ENCODE results near the gene MEIS1.

MEIS1 gene

GRCh38 chr2:66573416-66573815 is 138.5 kb downstream of the MEIS1 start:
- no peak for DNase-seq (ENCODE audit: low read depth)
- TF ChIP-seq, protein P1, sequence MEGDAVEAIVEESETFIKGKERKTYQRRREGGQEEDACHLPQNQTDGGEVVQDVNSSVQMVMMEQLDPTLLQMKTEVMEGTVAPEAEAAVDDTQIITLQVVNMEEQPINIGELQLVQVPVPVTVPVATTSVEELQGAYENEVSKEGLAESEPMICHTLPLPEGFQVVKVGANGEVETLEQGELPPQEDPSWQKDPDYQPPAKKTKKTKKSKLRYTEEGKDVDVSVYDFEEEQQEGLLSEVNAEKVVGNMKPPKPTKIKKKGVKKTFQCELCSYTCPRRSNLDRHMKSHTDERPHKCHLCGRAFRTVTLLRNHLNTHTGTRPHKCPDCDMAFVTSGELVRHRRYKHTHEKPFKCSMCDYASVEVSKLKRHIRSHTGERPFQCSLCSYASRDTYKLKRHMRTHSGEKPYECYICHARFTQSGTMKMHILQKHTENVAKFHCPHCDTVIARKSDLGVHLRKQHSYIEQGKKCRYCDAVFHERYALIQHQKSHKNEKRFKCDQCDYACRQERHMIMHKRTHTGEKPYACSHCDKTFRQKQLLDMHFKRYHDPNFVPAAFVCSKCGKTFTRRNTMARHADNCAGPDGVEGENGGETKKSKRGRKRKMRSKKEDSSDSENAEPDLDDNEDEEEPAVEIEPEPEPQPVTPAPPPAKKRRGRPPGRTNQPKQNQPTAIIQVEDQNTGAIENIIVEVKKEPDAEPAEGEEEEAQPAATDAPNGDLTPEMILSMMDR (conservative IDR thresholded peaks at IDR 0.05; ENCODE audit: control insufficient read depth, insufficient read depth, low read depth, low read length), result no peak
- H3K4me3 ChIP-seq (ENCODE audit: control insufficient read depth, low read depth, low read length), result no peak overlapping the region

- DNase-seq (ENCODE audit: low read depth), result no peak
- peak overlapping the region; percentile 20 for H3K4me3 ChIP-seq (ENCODE audit: control insufficient read depth, low read depth, low read length)
- TF ChIP-seq, protein P1 (conservative IDR thresholded peaks at IDR 0.05; ENCODE audit: control insufficient read depth, insufficient read depth, low read depth, low read length), result no peak
These were observed 138.9 kb downstream of the MEIS1 start for GRCh38 chr2:66573821-66574233.

GRCh38 chr2:66574701-66575624 is 140.0 kb downstream of the MEIS1 start:
- TF ChIP-seq, protein P1 (conservative IDR thresholded peaks at IDR 0.05; ENCODE audit: control insufficient read depth, insufficient read depth, low read depth, low read length), result peak; percentile 56
- peak overlapping the region; percentile 55 for H3K4me3 ChIP-seq (ENCODE audit: control insufficient read depth, low read depth, low read length)
- peak; percentile 86 for DNase-seq (ENCODE audit: low read depth)

- H3K4me3 ChIP-seq (ENCODE audit: control insufficient read depth, low read depth, low read length), result peak overlapping the region; percentile 55
- peak; percentile 52 for DNase-seq (ENCODE audit: low read depth)
- TF ChIP-seq, protein P1 (conservative IDR thresholded peaks at IDR 0.05; ENCODE audit: control insufficient read depth, insufficient read depth, low read depth, low read length), result no peak
These were observed 140.8 kb downstream of the MEIS1 start for GRCh38 chr2:66575625-66576310.

- TF ChIP-seq, protein P1 (conservative IDR thresholded peaks at IDR 0.05; ENCODE audit: control insufficient read depth, insufficient read depth, low read depth, low read length), result no peak
- H3K4me3 ChIP-seq (ENCODE audit: control insufficient read depth, low read depth, low read length), result peak overlapping the region; percentile 55
These were observed 141.3 kb downstream of the MEIS1 start for GRCh38 chr2:66576311-66576560.

GRCh38 chr2:66576561-66577320 is 141.8 kb downstream of the MEIS1 start:
- H3K4me3 ChIP-seq (ENCODE audit: control insufficient read depth, low read depth, low read length), result peak overlapping the region; percentile 55
- peak; percentile 62 for DNase-seq (ENCODE audit: low read depth)
- TF ChIP-seq, protein P1 (conservative IDR thresholded peaks at IDR 0.05; ENCODE audit: control insufficient read depth, insufficient read depth, low read depth, low read length), result no peak

More at GRCh38 chr2:66576311-66576560, 141.3 kb downstream of the MEIS1 start:
- DNase-seq (ENCODE audit: low read depth), result no peak

Data from fibroblast of mammary gland (primary cell).